HepG2 (cell line): Measurements from ENCODE around the gene SLC44A4. TPM values are rescaled to one million over a fixed set of nuclear protein-coding genes. Genes with fewer than 3 reads are reported as not detected.
A peak's percentile ranks its signal among the peaks of the same experiment; 100 is the strongest.

Experiments
- E2F2 ChIP-seq: sonication (generic); formaldehyde crosslinking; IDR thresholded peaks from 2 replicates; pipeline ENCODE4 v1.4.0; 2020; ENCODE audit warnings: missing genetic modification reagents, borderline replicate concordance
- ERF ChIP-seq: IDR thresholded peaks from 2 replicates; pipeline ENCODE4 v1.6.1; 2018; ENCODE audit warnings: missing biosample characterization, missing genetic modification reagents
- KIAA2018 ChIP-seq: sonication (generic); formaldehyde crosslinking; IDR thresholded peaks from 2 replicates; pipeline ENCODE4 v1.5.0; 2020; ENCODE audit warnings: mild to moderate bottlenecking, missing genetic modification reagents, borderline replicate concordance
- MED1 ChIP-seq: sonication (generic); formaldehyde crosslinking; IDR thresholded peaks from 2 replicates; pipeline ENCODE4 v1.4.0; 2020; ENCODE audit warnings: missing genetic modification reagents
- ZFY ChIP-seq: sonication (generic); formaldehyde crosslinking; IDR thresholded peaks from 2 replicates; pipeline ENCODE4 v1.4.0; 2020; ENCODE audit warnings: missing genetic modification reagents
- ZNF800 ChIP-seq: sonication (generic); formaldehyde crosslinking; IDR thresholded peaks from 2 replicates; pipeline ENCODE4 v1.4.0; 2020; ENCODE audit warnings: missing genetic modification reagents
- ZXDC ChIP-seq: sonication (generic); formaldehyde crosslinking; IDR thresholded peaks from 2 replicates; pipeline ENCODE4 v1.5.0; 2020; ENCODE audit warnings: mild to moderate bottlenecking, missing genetic modification reagents
- polyA plus RNA-seq, 8 experiments: library from polyadenylated mRNA; depleted of rRNA in 3 of 8; stranded (reverse) in 7 of 8; unstranded in 1 of 8; fragments of >200 nt; fragmentation: Illumina TruSeq in 4 of 8; extraction: Trizol in 4 of 8; gene quantifications; 2 replicates each; pipeline versions ENCODE4 v1.2.1 to v1.2.3, GENCODE V29; 2011 to 2016; ENCODE audit warnings: low read depth in 4 of 8, missing spikeins in 1 of 8, mixed read lengths in 1 of 8; ENCODE audit not compliant: insufficient read depth in 1 of 8
- total RNA-seq, 5 experiments: library from RNA; depleted of rRNA; stranded (reverse); fragments of >200 nt; fragmentation: Illumina TruSeq; extraction: Trizol; gene quantifications; 2 replicates each; pipeline ENCODE4 v1.2.3, GENCODE V29; 2016; ENCODE audit warnings: low read depth in 1 of 5

SLC44A4 gene
- total and polyA plus RNA-seq, 2 of the 13 experiments (the other 11 are each of a cell fraction or from before 2014, with no cell fraction given), result 3.5 to 5.9 TPM

GRCh38 chr6:31897612-31898382 lies 19.0 kb upstream of the SLC44A4 start, which contains the start of gene EHMT2 (continued):
- TF ChIP-seq E2F2, result no peak
- TF ChIP-seq ERF (CRISPR knock-in tag), result 0 out of 2 replicates have a peak, but pooled peaks have one; percentile 9
- TF ChIP-seq ZXDC, result no peak; the same call in 1 of the 2 replicates
- peak; percentile 23; the same call in 1 of the 2 replicates for TF ChIP-seq MED1
- TF ChIP-seq ZFY (CRISPR knock-in tag), result 0 out of 2 replicates have a peak, but pooled peaks have one; percentile 29
- TF ChIP-seq KIAA2018 (CRISPR knock-in tag), result 0 out of 2 replicates have a peak, but pooled peaks have one; percentile 21
- 0 out of 2 replicates have a peak, but pooled peaks have one; percentile 5 for TF ChIP-seq ZNF800 (CRISPR knock-in tag)
